ENCODE results near the gene MUC6. TPM values are rescaled to one million over a fixed set of nuclear protein-coding genes. Genes with fewer than 3 reads are reported as not detected.

Gene MUC6
- total RNA-seq, result under 1 TPM in 1 of 4 donors, not detected in 3; 0.19 TPM

DNA sequence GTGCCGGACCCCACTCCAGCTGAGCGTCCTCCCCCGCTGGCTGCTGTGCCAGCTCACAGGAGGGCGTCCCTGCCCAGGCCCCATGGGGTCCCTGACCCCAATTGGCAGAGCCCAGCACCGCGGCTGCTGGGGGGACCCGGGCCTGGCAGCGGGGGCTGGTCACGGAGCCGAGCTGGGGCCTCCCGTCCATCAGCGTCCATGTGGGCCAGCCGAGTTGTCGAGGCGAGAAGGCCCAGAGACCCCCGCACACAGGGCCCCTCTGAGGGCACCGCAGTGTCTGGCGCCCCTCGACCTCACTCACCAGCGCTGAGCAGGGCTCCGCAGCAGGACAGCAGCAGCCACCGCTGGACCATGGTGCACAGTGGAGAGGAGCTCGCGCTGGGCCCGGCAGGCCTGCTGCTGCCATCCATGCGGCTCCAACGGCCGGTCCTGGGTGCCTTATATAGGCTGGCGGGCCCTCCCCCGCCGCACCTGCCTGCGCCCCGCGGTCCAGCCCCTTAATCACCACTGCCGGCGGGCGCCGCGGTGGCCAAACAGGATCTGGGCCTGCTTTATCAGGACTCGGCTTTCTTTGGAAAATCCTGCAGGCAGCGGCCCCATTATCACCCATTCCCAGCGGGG, at the start of gene MUC6:
TSS of gene MUC6 (minus strand) at position 416 of the 621 bp plus-strand sequence. CDS start at position 353, 63 bp downstream.
- no peaks in the 10 kb centered on the region for H3K9me3 ChIP-seq
- no peak for DNase-seq
- H3K27me3 ChIP-seq, result peaks cover 0 to 73% (median 0%) of the 10 kb centered on the region in 4 donors
- intact Hi-C loops (cut with DNase I), result no loop called here
- H3K4me1 ChIP-seq, result peaks cover 0 to 2% (median 0%) of the 10 kb centered on the region in 3 donors
- H3K36me3 ChIP-seq, result no peaks in the 10 kb centered on the region
- no CpG with 5 or more reads among the region's 42 CpGs for WGBS, 2 donors
- no peak within 1 kb of the TSS for H3K4me3 ChIP-seq
- no peak within 1 kb of the TSS for H3K27ac ChIP-seq
- no peak for TF ChIP-seq POLR2A (IDR thresholded peaks at IDR 0.05)
- TF ChIP-seq, protein P1, sequence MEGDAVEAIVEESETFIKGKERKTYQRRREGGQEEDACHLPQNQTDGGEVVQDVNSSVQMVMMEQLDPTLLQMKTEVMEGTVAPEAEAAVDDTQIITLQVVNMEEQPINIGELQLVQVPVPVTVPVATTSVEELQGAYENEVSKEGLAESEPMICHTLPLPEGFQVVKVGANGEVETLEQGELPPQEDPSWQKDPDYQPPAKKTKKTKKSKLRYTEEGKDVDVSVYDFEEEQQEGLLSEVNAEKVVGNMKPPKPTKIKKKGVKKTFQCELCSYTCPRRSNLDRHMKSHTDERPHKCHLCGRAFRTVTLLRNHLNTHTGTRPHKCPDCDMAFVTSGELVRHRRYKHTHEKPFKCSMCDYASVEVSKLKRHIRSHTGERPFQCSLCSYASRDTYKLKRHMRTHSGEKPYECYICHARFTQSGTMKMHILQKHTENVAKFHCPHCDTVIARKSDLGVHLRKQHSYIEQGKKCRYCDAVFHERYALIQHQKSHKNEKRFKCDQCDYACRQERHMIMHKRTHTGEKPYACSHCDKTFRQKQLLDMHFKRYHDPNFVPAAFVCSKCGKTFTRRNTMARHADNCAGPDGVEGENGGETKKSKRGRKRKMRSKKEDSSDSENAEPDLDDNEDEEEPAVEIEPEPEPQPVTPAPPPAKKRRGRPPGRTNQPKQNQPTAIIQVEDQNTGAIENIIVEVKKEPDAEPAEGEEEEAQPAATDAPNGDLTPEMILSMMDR (IDR thresholded peaks at IDR 0.05), result no peak

DNA sequence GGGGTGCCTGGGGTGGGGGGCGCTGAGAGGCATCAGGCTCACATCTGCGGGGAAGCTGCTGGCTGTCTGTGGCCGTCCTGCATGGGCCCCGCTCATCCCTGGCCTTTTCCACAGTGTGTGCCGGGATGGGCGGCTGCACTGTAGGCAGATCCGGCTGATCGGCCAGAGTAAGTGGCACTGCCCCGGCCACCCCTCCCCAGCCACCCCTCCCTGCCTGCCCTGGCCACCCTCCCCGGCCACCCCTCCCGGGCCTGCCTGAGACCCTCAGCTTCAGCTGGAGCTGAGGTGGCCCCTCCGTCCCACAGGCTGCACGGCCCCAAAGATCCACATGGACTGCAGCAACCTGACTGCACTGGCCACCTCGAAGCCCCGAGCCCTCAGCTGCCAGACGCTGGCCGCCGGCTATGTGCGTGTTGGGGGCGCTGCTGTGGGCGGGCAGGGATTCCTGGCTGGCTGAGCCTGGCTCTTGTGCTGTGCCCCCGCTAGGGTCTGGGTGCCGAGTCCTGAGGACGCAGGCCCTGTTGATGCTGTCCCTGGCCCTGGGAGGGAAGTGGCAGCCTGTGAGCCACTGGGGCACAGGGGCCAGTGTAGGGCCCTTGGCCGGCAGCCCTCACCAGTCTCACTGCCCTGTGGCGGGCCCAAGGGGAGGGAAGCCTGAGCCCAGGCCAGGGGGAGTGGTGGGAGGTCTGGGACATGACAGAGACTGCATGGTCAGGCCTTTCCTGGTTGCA, 49.1 kb upstream of the MUC6 start:
- TF ChIP-seq, protein P1 (IDR thresholded peaks at IDR 0.05), result no peak
- no peak for TF ChIP-seq POLR2A (IDR thresholded peaks at IDR 0.05)
- no peak overlapping the region for H3K4me3 ChIP-seq
- intact Hi-C loops (cut with DNase I), result no loop called here
- no peak for DNase-seq
- no peaks in the 10 kb centered on the region for H3K9me3 ChIP-seq
- H3K36me3 ChIP-seq, result no peaks in the 10 kb centered on the region
- H3K27me3 ChIP-seq, result peaks cover 0 to 39% (median 0%) of the 10 kb centered on the region in 4 donors
- WGBS, 2 donors, result no CpG with 5 or more reads among the region's 26 CpGs
- no peak overlapping the region for H3K27ac ChIP-seq
- H3K4me1 ChIP-seq, result peaks cover 0 to 21% (median 3%) of the 10 kb centered on the region in 3 donors

DNA sequence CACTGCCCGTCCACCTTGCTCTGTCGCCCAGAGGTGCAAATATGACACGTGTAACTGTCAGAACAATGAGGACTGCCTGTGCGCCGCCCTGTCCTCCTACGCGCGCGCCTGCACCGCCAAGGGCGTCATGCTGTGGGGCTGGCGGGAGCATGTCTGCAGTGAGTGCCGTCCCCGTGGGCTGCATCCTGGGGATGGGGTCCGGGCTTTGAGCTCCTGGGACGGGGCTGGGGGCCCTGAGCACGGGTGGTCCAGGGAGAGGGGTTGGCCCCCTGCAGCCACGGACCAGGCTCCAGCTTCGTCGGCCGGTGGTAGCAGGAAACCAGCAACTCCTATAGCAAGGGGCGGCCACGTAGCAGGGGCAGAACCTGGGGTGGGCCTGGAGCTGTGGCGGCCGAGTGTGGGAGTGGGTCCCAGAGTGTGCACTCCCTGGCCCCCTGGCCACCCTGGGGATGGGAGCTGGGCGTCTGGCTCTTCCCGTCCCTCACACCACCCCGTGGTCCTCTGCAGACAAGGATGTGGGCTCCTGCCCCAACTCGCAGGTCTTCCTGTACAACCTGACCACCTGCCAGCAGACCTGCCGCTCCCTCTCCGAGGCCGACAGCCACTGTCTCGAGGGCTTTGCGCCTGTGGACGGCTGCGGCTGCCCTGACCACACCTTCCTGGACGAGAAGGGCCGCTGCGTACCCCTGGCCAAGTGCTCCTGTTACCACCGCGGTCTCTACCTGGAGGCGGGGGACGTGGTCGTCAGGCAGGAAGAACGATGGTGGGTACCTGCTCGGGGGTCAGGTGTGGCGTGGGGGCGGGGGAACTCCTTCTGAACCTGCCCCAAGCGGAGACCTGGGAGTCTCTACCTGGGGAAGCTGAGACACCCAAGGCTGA, 48.3 kb upstream of the MUC6 start:
- TF ChIP-seq, protein P1 (IDR thresholded peaks at IDR 0.05), result no peak
- TF ChIP-seq POLR2A (IDR thresholded peaks at IDR 0.05), result no peak
- intact Hi-C loops (cut with DNase I), result no loop called here
- peaks cover 0 to 21% (median 3%) of the 10 kb centered on the region in 3 donors for H3K4me1 ChIP-seq
- H3K9me3 ChIP-seq, result no peaks in the 10 kb centered on the region
- peaks cover 0 to 39% (median 0%) of the 10 kb centered on the region in 4 donors for H3K27me3 ChIP-seq
- 25 to 66% methylated on average over 2 to 7 of the region's 49 CpGs for WGBS, 2 donors
- H3K27ac ChIP-seq, result no peak overlapping the region
- no peaks in the 10 kb centered on the region for H3K36me3 ChIP-seq
- no peak overlapping the region for H3K4me3 ChIP-seq
- no peak for DNase-seq

DNA sequence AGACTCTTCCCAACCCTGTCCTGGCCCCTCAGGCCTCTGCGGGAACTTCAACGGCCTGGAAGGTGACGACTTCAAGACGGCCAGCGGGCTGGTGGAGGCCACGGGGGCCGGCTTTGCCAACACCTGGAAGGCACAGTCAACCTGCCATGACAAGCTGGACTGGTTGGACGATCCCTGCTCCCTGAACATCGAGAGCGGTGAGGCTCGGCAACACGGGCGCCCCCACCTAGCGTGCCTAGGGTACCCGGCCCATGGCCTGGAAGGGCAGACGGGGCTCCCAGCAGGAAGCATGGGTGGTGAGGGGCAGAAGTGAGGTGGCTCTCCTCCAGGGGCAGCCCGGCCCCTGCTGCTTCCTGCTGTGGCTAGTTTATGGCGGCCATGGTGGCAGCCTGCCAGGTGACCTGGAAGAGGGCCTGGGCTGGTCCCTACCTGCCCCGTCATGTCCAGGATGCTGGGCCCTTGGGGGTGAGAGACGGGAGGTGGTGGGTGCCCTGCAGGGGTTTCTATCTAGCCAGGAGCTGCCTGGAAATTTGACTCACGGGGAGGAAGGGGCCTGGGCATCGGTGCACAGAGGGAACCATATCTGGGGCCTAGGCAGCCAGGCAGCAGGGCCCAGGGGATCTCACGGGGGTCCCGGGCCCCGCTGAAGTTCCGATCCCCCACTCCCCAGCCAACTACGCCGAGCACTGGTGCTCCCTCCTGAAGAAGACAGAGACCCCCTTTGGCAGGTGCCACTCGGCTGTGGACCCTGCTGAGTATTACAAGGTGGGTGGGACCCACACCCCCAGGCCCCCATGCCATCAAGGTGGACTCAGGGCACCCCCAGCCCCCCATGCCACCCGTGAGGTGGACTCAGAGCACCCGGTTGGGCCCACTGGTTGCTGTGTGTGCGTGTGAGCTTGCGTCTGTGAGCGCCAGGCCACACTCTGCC, 47.4 kb upstream of the MUC6 start:
- TF ChIP-seq, protein P1 (IDR thresholded peaks at IDR 0.05), result no peak
- TF ChIP-seq POLR2A (IDR thresholded peaks at IDR 0.05), result no peak
- intact Hi-C loops (cut with DNase I), result no loop called here
- H3K27ac ChIP-seq, result no peak overlapping the region

More for the DNA sequence above, 47.4 kb upstream of the MUC6 start:
- 38 to 86% methylated on average over 7 to 14 of the region's 34 CpGs for WGBS, 2 donors
- H3K36me3 ChIP-seq, result no peaks in the 10 kb centered on the region
- DNase-seq, result no peak
- peaks cover 0 to 39% (median 0%) of the 10 kb centered on the region in 4 donors for H3K27me3 ChIP-seq
- H3K4me3 ChIP-seq, result no peak overlapping the region
- no peaks in the 10 kb centered on the region for H3K9me3 ChIP-seq
- H3K4me1 ChIP-seq, result peaks cover 0 to 21% (median 3%) of the 10 kb centered on the region in 3 donors
